Activated T-cell treated with anti-CD3 and anti-CD28 coated beads, Interleukin-2, amount 50 U/mL, for 1 hour (primary cell): Measurements from ENCODE around the gene OASL.
A peak's percentile ranks its signal among the peaks of the same experiment; 100 is the strongest.
"Not testable (repeated sequence)": the region's sequence is repeated elsewhere in the genome, so short reads cannot be mapped to it uniquely, and the experiment has no call there.

Source experiments
- DNase-seq: peaks from one replicate; pipeline ENCODE4 v3.0.0-alpha.2; 2020

The OASL gene

GRCh38 chr12:121057794-121058193, 18.7 kb upstream of the OASL start:
- DNase-seq: no peak

- DNase-seq: no peak
Measured at GRCh38 chr12:121053706-121054105, 14.7 kb upstream of the OASL start.

- no peak for DNase-seq
Measured at GRCh38 chr12:121050725-121051124, 11.7 kb upstream of the OASL start.

GRCh38 chr12:121048442-121048841, 9.4 kb upstream of the OASL start:
- no peak for DNase-seq

- DNase-seq: not testable (repeated sequence)
Measured at GRCh38 chr12:121047400-121047799, 8.4 kb upstream of the OASL start.

GRCh38 chr12:121043067-121043466, 4.0 kb upstream of the OASL start:
- DNase-seq: no peak

- no peak for DNase-seq
Measured at GRCh38 chr12:121036810-121037326, 2.2 kb downstream of the OASL start.

- DNase-seq: no peak
Measured at GRCh38 chr12:121034616-121035305, 4.3 kb downstream of the OASL start.

GRCh38 chr12:121033625-121034349, 5.3 kb downstream of the OASL start:
- peak; percentile 40 for DNase-seq

- no peak for DNase-seq
Measured at GRCh38 chr12:121030576-121031212, 8.4 kb downstream of the OASL start.

- DNase-seq: no peak
Measured at GRCh38 chr12:121026274-121027045, 12.6 kb downstream of the OASL start.

GRCh38 chr12:121025442-121026226, 13.4 kb downstream of the OASL start:
- no peak for DNase-seq

- DNase-seq: no peak
Measured at GRCh38 chr12:121023799-121024198, 15.2 kb downstream of the OASL start.

- no peak for DNase-seq
Measured at GRCh38 chr12:121022713-121023112, 16.3 kb downstream of the OASL start.

GRCh38 chr12:121021754-121022153, 17.3 kb downstream of the OASL start:
- DNase-seq: no peak

- no peak for DNase-seq
Measured at GRCh38 chr12:121018860-121019617, 20.0 kb downstream of the OASL start.

- no peak for DNase-seq
Measured at GRCh38 chr12:121017966-121018491, 21.0 kb downstream of the OASL start.

GRCh38 chr12:121015825-121016766, 22.9 kb downstream of the OASL start, which contains the start of gene C12orf43:
C12orf43 (minus strand) TSS chr12:121016487; CDS start chr12:121016474, 13 bp downstream.
- DNase-seq: peak; percentile 90

GRCh38 chr12:121013715-121014114, 25.3 kb downstream of the OASL start:
- no peak for DNase-seq

GRCh38 chr12:121011820-121012219, 27.2 kb downstream of the OASL start:
- no peak for DNase-seq
